A673 (cell line): ENCODE data around the gene KRTAP9-3. TPM values are rescaled to one million over a fixed set of nuclear protein-coding genes. Genes with fewer than 3 reads are reported as not detected.
"Not testable (repeated sequence)": the region's sequence is repeated elsewhere in the genome, so short reads cannot be mapped to it uniquely, and the experiment has no call there.

Experiments used
- BruUV-seq: library from RNA; stranded (reverse); fragments of 400-500 nt; replicated peaks from 2 replicates; lab custom pipeline; 2021; lab: Mats Ljungman, UMichigan
- CTCF ChIA-PET: fragments of 300-600 bp; sonication (Branson Sonifier 250); formaldehyde crosslinking; loops from one replicate; lab custom pipeline; 2022; ENCODE audit warnings: antibody characterized with exemption; lab: Charles Lee
- POLR2A ChIA-PET: fragments of 300-600 bp; sonication (Branson Sonifier 250); formaldehyde crosslinking; loops from one replicate; lab custom pipeline; 2022; ENCODE audit warnings: antibody characterized with exemption; ENCODE audit not compliant: low non-redundant PET; lab: Charles Lee
- DNase-seq: peaks from one replicate; pipeline ENCODE4 v3.0.0-alpha.2; 2015; ENCODE audit warnings: low spot score
- H3K27ac ChIP-seq: fragments of 200-600 bp; sonication (generic); 2 replicates; pipeline ENCODE4 v1.5.1; 2016; ENCODE audit warnings: mixed run types, low read depth, mild to moderate bottlenecking, mixed read lengths, antibody characterized with exemption, low read length; ENCODE audit not compliant: poor library complexity, severe bottlenecking
- H3K27me3 ChIP-seq: fragments of 200-600 bp; sonication (generic); replicated peaks from 2 replicates; pipeline ENCODE4 v1.6.1; 2017; ENCODE audit warnings: mixed run types, low read depth, mild to moderate bottlenecking, mixed read lengths, antibody characterized with exemption, low read length; ENCODE audit not compliant: insufficient read depth, poor library complexity
- H3K36me3 ChIP-seq: fragments of 200-600 bp; sonication (generic); 2 replicates; pipeline ENCODE4 v1.6.1; 2016; ENCODE audit warnings: mixed run types, mild to moderate bottlenecking, mixed read lengths, antibody characterized with exemption, low read length; ENCODE audit not compliant: insufficient read depth, poor library complexity, severe bottlenecking
- H3K4me1 ChIP-seq: fragments of 200-600 bp; sonication (generic); 2 replicates; pipeline ENCODE4 v1.6.1; 2017; ENCODE audit warnings: mixed run types, mild to moderate bottlenecking, mixed read lengths, antibody characterized with exemption, low read length; ENCODE audit not compliant: insufficient read depth, poor library complexity, severe bottlenecking
- H3K4me3 ChIP-seq: fragments of 200-600 bp; sonication (generic); 2 replicates; pipeline ENCODE4 v1.5.1; 2016; ENCODE audit warnings: low read depth, mixed run types, mild to moderate bottlenecking, mixed read lengths, low read length; ENCODE audit not compliant: poor library complexity, severe bottlenecking
- H3K9me3 ChIP-seq: fragments of 200-600 bp; sonication (generic); 2 replicates; pipeline ENCODE4 v1.6.1; 2016; ENCODE audit warnings: mixed run types, low read depth, mild to moderate bottlenecking, mixed read lengths, antibody characterized with exemption, low read length; ENCODE audit not compliant: poor library complexity, severe bottlenecking
- EZH2 ChIP-seq: fragments of 200-600 bp; sonication (generic); IDR thresholded peaks from 2 replicates; pipeline ENCODE4 v1.6.1; 2017; ENCODE audit warnings: borderline replicate concordance, low read depth, mild to moderate bottlenecking, mixed read lengths, antibody characterized with exemption, low read length; ENCODE audit not compliant: poor library complexity, severe bottlenecking
- intact Hi-C: fragments of 100-400 bp; cut with micrococcal nuclease; formaldehyde crosslinking; loops from one replicate; pipeline ENCODE4 v1.10.0; 2022; ENCODE audit not compliant: unreplicated experiment
- total RNA-seq: library from RNA; stranded (reverse); gene quantifications from 2 replicates; pipeline ENCODE4 v1.2.3, GENCODE V29; 2021
- TF ChIP-seq, protein P1 (sequence below): fragments of 300-800, 200-600 bp; sonication (generic); conservative IDR thresholded peaks from 2 replicates; pipeline ENCODE4 v1.5.1; 2017; ENCODE audit warnings: low read depth, mild to moderate bottlenecking, antibody characterized with exemption, low read length, moderate library complexity, mixed read lengths

The KRTAP9-3 gene
- total RNA-seq, 1 experiment from 2014 or later: not detected

DNA sequence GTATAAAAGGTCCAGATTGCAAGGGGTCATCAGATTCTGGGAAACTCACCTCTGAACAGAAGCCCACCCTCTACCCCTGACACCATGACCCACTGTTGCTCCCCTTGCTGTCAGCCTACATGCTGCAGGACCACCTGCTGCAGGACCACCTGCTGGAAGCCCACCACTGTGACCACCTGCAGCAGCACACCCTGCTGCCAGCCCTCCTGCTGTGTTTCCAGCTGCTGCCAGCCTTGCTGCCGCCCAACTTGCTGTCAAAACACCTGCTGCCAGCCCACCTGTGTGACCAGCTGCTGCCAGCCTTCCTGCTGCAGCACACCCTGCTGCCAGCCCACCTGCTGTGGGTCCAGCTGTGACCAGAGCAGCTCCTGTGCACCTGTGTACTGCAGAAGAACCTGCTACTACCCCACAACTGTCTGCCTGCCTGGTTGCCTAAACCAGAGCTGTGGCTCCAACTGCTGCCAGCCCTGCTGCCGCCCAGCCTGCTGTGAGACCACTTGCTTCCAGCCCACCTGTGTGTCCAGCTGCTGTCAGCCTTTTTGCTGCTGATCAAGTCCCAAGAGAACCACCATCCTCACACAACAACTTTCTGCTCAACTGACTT lies 17.5 kb downstream of the KRTAP9-3 start, which contains the start of gene KRTAP9-4:
TSS of gene KRTAP9-4 (plus strand) at position 51 of the 604 bp plus-strand sequence. CDS start at position 85, 34 bp downstream.
- BruUV-seq, H3K27ac ChIP-seq, H3K36me3 ChIP-seq, POLR2A ChIA-PET, CTCF ChIA-PET, H3K4me1 ChIP-seq, H3K27me3 ChIP-seq, DNase-seq, H3K4me3 ChIP-seq, intact Hi-C loops, H3K9me3 ChIP-seq: not testable (repeated sequence)

GRCh38 chr17:41251261-41251660 lies 19.0 kb downstream of the KRTAP9-3 start:
- Histone ChIP-seq H3K27me3 (no peaks in the 10 kb centered on the region), H3K4me1 (no peaks in the 10 kb centered on the region), H3K36me3 (no peaks in the 10 kb centered on the region), H3K9me3 (no peaks in the 10 kb centered on the region), H3K4me3 (no peak overlapping the region), H3K27ac (no peak overlapping the region)
- ChIA-PET CTCF (no interaction called here), POLR2A (no interaction called here)
- no peak for DNase-seq
- intact Hi-C loops: no loop called here
- BruUV-seq: no TSS peak
- no peak for TF ChIP-seq EZH2
- TF ChIP-seq, protein P1, sequence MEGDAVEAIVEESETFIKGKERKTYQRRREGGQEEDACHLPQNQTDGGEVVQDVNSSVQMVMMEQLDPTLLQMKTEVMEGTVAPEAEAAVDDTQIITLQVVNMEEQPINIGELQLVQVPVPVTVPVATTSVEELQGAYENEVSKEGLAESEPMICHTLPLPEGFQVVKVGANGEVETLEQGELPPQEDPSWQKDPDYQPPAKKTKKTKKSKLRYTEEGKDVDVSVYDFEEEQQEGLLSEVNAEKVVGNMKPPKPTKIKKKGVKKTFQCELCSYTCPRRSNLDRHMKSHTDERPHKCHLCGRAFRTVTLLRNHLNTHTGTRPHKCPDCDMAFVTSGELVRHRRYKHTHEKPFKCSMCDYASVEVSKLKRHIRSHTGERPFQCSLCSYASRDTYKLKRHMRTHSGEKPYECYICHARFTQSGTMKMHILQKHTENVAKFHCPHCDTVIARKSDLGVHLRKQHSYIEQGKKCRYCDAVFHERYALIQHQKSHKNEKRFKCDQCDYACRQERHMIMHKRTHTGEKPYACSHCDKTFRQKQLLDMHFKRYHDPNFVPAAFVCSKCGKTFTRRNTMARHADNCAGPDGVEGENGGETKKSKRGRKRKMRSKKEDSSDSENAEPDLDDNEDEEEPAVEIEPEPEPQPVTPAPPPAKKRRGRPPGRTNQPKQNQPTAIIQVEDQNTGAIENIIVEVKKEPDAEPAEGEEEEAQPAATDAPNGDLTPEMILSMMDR: no peak

DNA sequence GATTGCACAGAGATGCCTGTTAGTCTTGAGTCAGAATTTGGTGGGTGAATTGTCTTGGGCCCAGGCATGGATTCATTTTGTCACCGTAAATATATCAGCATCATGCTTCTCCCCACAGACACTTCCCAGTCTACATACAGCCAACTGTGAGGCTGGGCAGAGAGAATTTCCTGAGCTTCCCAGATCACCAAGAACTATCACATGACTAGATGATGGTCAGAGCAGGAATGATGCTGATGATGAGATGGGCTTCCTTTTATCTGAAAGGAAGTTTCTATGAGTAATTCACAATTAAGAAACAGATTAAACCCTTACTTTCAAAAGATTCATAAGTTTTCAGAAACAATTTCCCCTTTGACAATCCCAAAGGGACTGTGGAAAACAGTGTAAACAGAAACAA lies 22.6 kb downstream of the KRTAP9-3 start:
- no peak for TF ChIP-seq EZH2
- TF ChIP-seq, protein P1: no peak
- BruUV-seq: no TSS peak
- ChIA-PET CTCF (no interaction called here), POLR2A (no interaction called here)
- intact Hi-C loops: no loop called here
- H3K27me3 ChIP-seq: no peaks in the 10 kb centered on the region
- no peaks in the 10 kb centered on the region for H3K9me3 ChIP-seq
- H3K36me3 ChIP-seq: no peaks in the 10 kb centered on the region
- H3K4me3 ChIP-seq: no peak overlapping the region
- H3K4me1 ChIP-seq: no peaks in the 10 kb centered on the region
- no peak for DNase-seq
- no peak overlapping the region for H3K27ac ChIP-seq

DNA sequence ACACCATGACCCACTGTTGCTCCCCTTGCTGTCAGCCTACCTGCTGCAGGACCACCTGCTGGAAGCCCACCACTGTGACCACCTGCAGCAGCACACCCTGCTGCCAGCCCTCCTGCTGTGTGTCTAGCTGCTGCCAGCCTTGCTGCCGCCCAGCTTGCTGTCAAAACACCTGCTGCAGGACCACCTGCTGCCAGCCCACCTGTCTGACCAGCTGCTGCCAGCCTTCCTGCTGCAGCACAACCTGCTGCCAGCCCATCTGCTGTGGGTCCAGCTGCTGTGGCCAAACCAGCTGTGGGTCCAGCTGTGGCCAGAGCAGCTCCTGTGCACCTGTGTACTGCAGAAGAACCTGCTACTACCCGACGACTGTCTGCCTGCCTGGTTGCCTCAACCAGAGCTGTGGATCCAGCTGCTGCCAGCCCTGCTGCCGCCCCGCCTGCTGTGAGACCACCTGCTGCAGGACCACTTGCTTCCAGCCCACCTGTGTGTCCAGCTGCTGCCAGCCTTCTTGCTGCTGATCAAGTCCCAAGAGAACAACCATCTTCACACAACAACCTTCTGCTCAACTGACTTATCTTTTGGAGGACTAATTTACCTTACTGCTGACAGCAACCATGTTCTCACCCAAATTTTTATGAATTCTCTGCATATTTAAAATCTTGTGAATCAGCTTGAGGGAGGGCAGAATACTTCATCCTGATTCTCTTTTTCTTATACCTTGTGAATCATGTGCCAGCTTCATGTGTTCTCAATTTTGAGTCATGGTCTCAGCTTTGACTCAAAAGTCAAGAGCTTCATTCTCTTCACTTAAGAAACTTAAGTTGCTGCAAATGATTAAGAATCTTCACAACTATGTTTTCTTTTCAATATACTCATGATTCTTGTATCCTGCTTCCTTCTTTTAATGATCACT lies 23.4 kb downstream of the KRTAP9-3 start, which contains the start of gene KRTAP9-9:
TSS of gene KRTAP9-9 (plus strand) at position 4 of the 910 bp plus-strand sequence.
- CTCF ChIA-PET, H3K27ac ChIP-seq, DNase-seq, intact Hi-C loops, POLR2A ChIA-PET, H3K36me3 ChIP-seq, H3K4me3 ChIP-seq, H3K9me3 ChIP-seq, BruUV-seq, H3K4me1 ChIP-seq, H3K27me3 ChIP-seq: not testable (repeated sequence)
